ENCODE results near the gene MLPH.

DNA sequence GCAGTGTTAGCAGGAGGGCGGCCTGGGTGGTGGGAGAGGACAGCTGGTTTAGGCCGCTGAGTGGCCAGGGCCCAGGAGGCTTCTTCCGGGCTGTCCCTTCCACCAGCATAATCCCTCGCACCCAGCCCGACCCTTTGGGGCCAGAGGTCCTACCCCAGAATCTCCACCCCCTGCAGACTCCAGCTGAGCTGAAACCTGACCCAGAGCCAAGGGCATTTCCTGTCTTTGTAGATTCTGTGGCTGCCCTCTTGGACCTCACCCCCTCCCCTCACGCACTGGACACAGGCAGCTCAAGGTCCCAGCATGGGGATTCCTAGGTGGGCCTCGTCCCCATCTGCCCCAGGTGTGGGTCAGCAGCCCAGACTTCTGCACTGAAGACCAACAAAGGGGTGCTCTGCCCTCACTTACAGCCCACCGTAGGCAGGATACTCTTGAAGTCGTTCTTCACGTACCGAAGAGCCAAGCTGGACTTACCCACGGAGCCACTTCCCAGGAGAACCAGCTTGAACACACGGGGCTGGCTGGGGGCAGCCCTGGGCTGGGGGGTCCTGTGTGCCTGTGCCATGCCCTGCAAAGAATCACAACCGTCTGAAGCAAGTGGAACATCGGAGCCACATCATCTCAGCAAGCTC, 98.7 kb downstream of the MLPH start:
- TF ChIP-seq, protein P1, sequence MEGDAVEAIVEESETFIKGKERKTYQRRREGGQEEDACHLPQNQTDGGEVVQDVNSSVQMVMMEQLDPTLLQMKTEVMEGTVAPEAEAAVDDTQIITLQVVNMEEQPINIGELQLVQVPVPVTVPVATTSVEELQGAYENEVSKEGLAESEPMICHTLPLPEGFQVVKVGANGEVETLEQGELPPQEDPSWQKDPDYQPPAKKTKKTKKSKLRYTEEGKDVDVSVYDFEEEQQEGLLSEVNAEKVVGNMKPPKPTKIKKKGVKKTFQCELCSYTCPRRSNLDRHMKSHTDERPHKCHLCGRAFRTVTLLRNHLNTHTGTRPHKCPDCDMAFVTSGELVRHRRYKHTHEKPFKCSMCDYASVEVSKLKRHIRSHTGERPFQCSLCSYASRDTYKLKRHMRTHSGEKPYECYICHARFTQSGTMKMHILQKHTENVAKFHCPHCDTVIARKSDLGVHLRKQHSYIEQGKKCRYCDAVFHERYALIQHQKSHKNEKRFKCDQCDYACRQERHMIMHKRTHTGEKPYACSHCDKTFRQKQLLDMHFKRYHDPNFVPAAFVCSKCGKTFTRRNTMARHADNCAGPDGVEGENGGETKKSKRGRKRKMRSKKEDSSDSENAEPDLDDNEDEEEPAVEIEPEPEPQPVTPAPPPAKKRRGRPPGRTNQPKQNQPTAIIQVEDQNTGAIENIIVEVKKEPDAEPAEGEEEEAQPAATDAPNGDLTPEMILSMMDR (IDR thresholded peaks at IDR 0.05 in 8 of 11, conservative IDR thresholded peaks at IDR 0.05 in 3 of 11), result no peak
- no peak for TF ChIP-seq POLR2A (IDR thresholded peaks at IDR 0.05)
- TF ChIP-seq POLR2AphosphoS5 (IDR thresholded peaks at IDR 0.05), result peak in 1 of 3 donors; percentile 33
